ENCODE results near the gene PRAMEF12.

- TF ChIP-seq, protein P1, sequence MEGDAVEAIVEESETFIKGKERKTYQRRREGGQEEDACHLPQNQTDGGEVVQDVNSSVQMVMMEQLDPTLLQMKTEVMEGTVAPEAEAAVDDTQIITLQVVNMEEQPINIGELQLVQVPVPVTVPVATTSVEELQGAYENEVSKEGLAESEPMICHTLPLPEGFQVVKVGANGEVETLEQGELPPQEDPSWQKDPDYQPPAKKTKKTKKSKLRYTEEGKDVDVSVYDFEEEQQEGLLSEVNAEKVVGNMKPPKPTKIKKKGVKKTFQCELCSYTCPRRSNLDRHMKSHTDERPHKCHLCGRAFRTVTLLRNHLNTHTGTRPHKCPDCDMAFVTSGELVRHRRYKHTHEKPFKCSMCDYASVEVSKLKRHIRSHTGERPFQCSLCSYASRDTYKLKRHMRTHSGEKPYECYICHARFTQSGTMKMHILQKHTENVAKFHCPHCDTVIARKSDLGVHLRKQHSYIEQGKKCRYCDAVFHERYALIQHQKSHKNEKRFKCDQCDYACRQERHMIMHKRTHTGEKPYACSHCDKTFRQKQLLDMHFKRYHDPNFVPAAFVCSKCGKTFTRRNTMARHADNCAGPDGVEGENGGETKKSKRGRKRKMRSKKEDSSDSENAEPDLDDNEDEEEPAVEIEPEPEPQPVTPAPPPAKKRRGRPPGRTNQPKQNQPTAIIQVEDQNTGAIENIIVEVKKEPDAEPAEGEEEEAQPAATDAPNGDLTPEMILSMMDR (IDR thresholded peaks at IDR 0.05), result no peak
- no peak for TF ChIP-seq EP300 (IDR thresholded peaks at IDR 0.05)
Measured at GRCh38 chr1:12757836-12758235, 15.7 kb upstream of the PRAMEF12 start.
